Tibial artery (tissue), 4 donors: ENCODE measurements around the gene GABRR1.

ENCODE experiments used
- DNase-seq, 2 donors: peaks; one replicate each; pipeline ENCODE4 v3.0.0-alpha.2; 2019
- H3K27ac ChIP-seq, 2 donors: fragments of 200-600 bp; sonication (generic) in 1 of 2; 1 replicate in 1 of 2; 2 replicates in 1 of 2; pipeline ENCODE4 v1.5.1; 2018 to 2019; ENCODE audit warnings: mild to moderate bottlenecking in 1 of 2
- H3K27me3 ChIP-seq, 2 donors: fragments of 200-600 bp; sonication (generic) in 1 of 2; one replicate each; pipeline versions ENCODE4 v1.5.1 to v1.6.0; 2016 to 2019
- H3K36me3 ChIP-seq, 3 donors: fragments of 200-600 bp; sonication (generic) in 2 of 3; one replicate each; pipeline ENCODE4 v1.5.1; 2016 to 2019; ENCODE audit warnings: mild to moderate bottlenecking in 2 of 3
- H3K4me1 ChIP-seq, 4 donors: fragments of 200-600 bp; sonication (generic) in 2 of 4; 1 replicate in 3 of 4; 2 replicates in 1 of 4; pipeline ENCODE4 v1.5.1; 2016 to 2019
- H3K4me3 ChIP-seq, 2 donors: fragments of 200-600 bp; sonication (generic) in 1 of 2; 1 replicate in 1 of 2; 2 replicates in 1 of 2; pipeline ENCODE4 v1.5.1; 2018 to 2019; ENCODE audit warnings: mild to moderate bottlenecking in 2 of 2
- H3K9me3 ChIP-seq, 3 donors: fragments of 200-600 bp; sonication (generic) in 1 of 3; one replicate each; pipeline ENCODE4 v1.5.1; 2016 to 2019
- CTCF ChIP-seq, 2 experiments: fragments of 200-600 bp in 1 of 2; fragments of 450-650 bp in 1 of 2; IDR thresholded peaks; one replicate each; pipeline ENCODE4 v1.5.1; 2017 to 2019; ENCODE audit warnings: antibody characterized with exemption in 2 of 2, mild to moderate bottlenecking in 1 of 2, moderate library complexity in 1 of 2
- intact Hi-C: fragments of 100-400 bp; cut with DNase I; formaldehyde crosslinking; loops from one replicate; pipeline ENCODE4 v1.15.0; 2023; ENCODE audit warnings: low total_unique reads

Gene GABRR1

GRCh38 chr6:89139509-89140346 is 77.4 kb downstream of the GABRR1 start:
- intact Hi-C loops: no loop called here
- TF ChIP-seq CTCF (IDR thresholded peaks at IDR 0.05): no peak

GRCh38 chr6:89138173-89138572 is 79.0 kb downstream of the GABRR1 start:
- intact Hi-C loops: no loop called here
- no peak for DNase-seq

More at GRCh38 chr6:89139509-89140346, 77.4 kb downstream of the GABRR1 start:
- DNase-seq: no peak
- no peak overlapping the region for H3K4me3 ChIP-seq
- H3K27ac ChIP-seq: no peak overlapping the region
- no peaks in the 10 kb centered on the region for H3K36me3 ChIP-seq
- peaks cover 0 to 28% (median 16%) of the 10 kb centered on the region in 4 donors for H3K4me1 ChIP-seq
- no peaks in the 10 kb centered on the region for H3K9me3 ChIP-seq
- H3K27me3 ChIP-seq: no peaks in the 10 kb centered on the region

GRCh38 chr6:89134723-89135122 is 82.4 kb downstream of the GABRR1 start:
- no peak overlapping the region for H3K4me3 ChIP-seq

More at GRCh38 chr6:89138173-89138572, 79.0 kb downstream of the GABRR1 start:
- Histone ChIP-seq H3K4me1 (peaks cover 0 to 19% (median 7%) of the 10 kb centered on the region in 4 donors), H3K27me3 (no peaks in the 10 kb centered on the region), H3K9me3 (no peaks in the 10 kb centered on the region), H3K36me3 (no peaks in the 10 kb centered on the region), H3K4me3 (no peak overlapping the region), H3K27ac (no peak overlapping the region)
- TF ChIP-seq CTCF (IDR thresholded peaks at IDR 0.05): no peak

GRCh38 chr6:89133981-89134380 is 83.2 kb downstream of the GABRR1 start:
- Histone ChIP-seq H3K4me1 (peaks cover 0 to 10% (median 2%) of the 10 kb centered on the region in 4 donors), H3K36me3 (peaks cover 0 to 3% (median 0%) of the 10 kb centered on the region in 3 donors), H3K9me3 (no peaks in the 10 kb centered on the region), H3K4me3 (no peak overlapping the region), H3K27ac (no peak overlapping the region), H3K27me3 (no peaks in the 10 kb centered on the region)
- intact Hi-C loops: no loop called here
- no peak for DNase-seq
- no peak for TF ChIP-seq CTCF (IDR thresholded peaks at IDR 0.05)

More at GRCh38 chr6:89134723-89135122, 82.4 kb downstream of the GABRR1 start:
- no peak for TF ChIP-seq CTCF (IDR thresholded peaks at IDR 0.05)
- Histone ChIP-seq H3K27ac (no peak overlapping the region), H3K9me3 (no peaks in the 10 kb centered on the region), H3K27me3 (no peaks in the 10 kb centered on the region), H3K4me1 (peaks cover 0 to 10% (median 2%) of the 10 kb centered on the region in 4 donors), H3K36me3 (no peaks in the 10 kb centered on the region)
- DNase-seq: no peak
- intact Hi-C loops: no loop called here

- Histone ChIP-seq H3K36me3 (peaks cover 0 to 5% (median 0%) of the 10 kb centered on the region in 3 donors), H3K4me3 (no peak overlapping the region), H3K27ac (no peak overlapping the region), H3K27me3 (no peaks in the 10 kb centered on the region), H3K4me1 (no peaks in the 10 kb centered on the region), H3K9me3 (peaks cover 0 to 5% (median 0%) of the 10 kb centered on the region in 3 donors)
- TF ChIP-seq CTCF (IDR thresholded peaks at IDR 0.05): no peak
- intact Hi-C loops: no loop called here
- no peak for DNase-seq
These were observed 85.1 kb downstream of the GABRR1 start for GRCh38 chr6:89132057-89132456.
